Vagina (tissue), 2 donors: ENCODE results near the gene ALDH16A1. TPM values are rescaled to one million over a fixed set of nuclear protein-coding genes. Genes with fewer than 3 reads are reported as not detected.

Source experiments
- DNase-seq, 2 donors: peaks; one replicate each; pipeline ENCODE4 v3.0.0-alpha.2; 2017; ENCODE audit errors: extremely low spot score in 2 of 2
- H3K27ac ChIP-seq: fragments of 200-600 bp; sonication (generic); one replicate; pipeline ENCODE4 v1.5.1; 2019
- H3K27me3 ChIP-seq: fragments of 200-600 bp; sonication (generic); one replicate; pipeline ENCODE4 v1.5.1; 2019
- H3K36me3 ChIP-seq, 2 donors: fragments of 200-600 bp; sonication (generic); one replicate each; pipeline ENCODE4 v1.5.1; 2017 to 2019
- H3K4me1 ChIP-seq: fragments of 200-600 bp; sonication (generic); one replicate; pipeline ENCODE4 v1.5.1; 2019
- H3K4me3 ChIP-seq, 2 donors: fragments of 200-600 bp; sonication (generic); 1 replicate in 1 of 2; 2 replicates in 1 of 2; pipeline ENCODE4 v1.5.1; 2016 to 2019
- H3K9me3 ChIP-seq: fragments of 200-600 bp; sonication (generic); one replicate; pipeline ENCODE4 v1.5.1; 2019
- CTCF ChIP-seq, 3 experiments: fragments of 450-650 bp in 2 of 3; fragments of 200-600 bp in 1 of 3; sonication (generic) in 1 of 3; IDR thresholded peaks; one replicate each; pipeline ENCODE4 v1.5.1; 2017 to 2019; ENCODE audit warnings: antibody characterized with exemption in 3 of 3, mild to moderate bottlenecking in 2 of 3, moderate library complexity in 2 of 3
- POLR2A ChIP-seq, 2 donors: fragments of 450-650 bp; IDR thresholded peaks; one replicate each; pipeline ENCODE4 v1.6.1; 2017; ENCODE audit warnings: antibody characterized with exemption in 2 of 2, mild to moderate bottlenecking in 2 of 2, moderate library complexity in 2 of 2
- POLR2AphosphoS5 ChIP-seq, 2 donors: sonication (generic); formaldehyde crosslinking; IDR thresholded peaks; one replicate each; pipeline ENCODE4 v1.9.0; 2017; ENCODE audit warnings: antibody characterized with exemption in 2 of 2, mild to moderate bottlenecking in 2 of 2, low read depth in 1 of 2; ENCODE audit not compliant: insufficient read depth in 1 of 2
- intact Hi-C: fragments of 100-400 bp; cut with DNase I; formaldehyde crosslinking; loops from one replicate; pipeline ENCODE4 v1.15.1; 2023
- total RNA-seq: library from RNA; depleted of rRNA; stranded (reverse); fragments of >200 nt; gene quantifications from one replicate; pipeline ENCODE4 v1.2.3, GENCODE V29; 2016

ALDH16A1 gene
- total RNA-seq, 1 donor from 2014 or later: 29.5 TPM

GRCh38 chr19:49490287-49491029, 37.4 kb downstream of the ALDH16A1 start:
- intact Hi-C loops: loop anchor here (10.0 kb wide), 1 partner anchor 174 kb away; the partner anchor contains the start of genes BCL2L12 and IRF3
- peaks cover 0 to 35% of the 10 kb centered on the region in 2 donors for H3K36me3 ChIP-seq
- no peak overlapping the region for H3K27ac ChIP-seq

GRCh38 chr19:49491030-49491803, 38.2 kb downstream of the ALDH16A1 start:
- Histone ChIP-seq H3K27ac (no peak overlapping the region), H3K36me3 (peaks cover 0 to 35% of the 10 kb centered on the region in 2 donors), H3K4me1 (peaks cover 38% of the 10 kb centered on the region), H3K27me3 (no peaks in the 10 kb centered on the region), H3K4me3 (no peak overlapping the region), H3K9me3 (no peaks in the 10 kb centered on the region)
- no peak for DNase-seq
- intact Hi-C loops: loop anchor here (10.0 kb wide), 1 partner anchor 174 kb away; the partner anchor contains the start of genes BCL2L12 and IRF3
- TF ChIP-seq POLR2AphosphoS5 (IDR thresholded peaks at IDR 0.05; ENCODE audit: insufficient read depth in 1 of 2, low read depth in 1 of 2): peak in 1 of 2 donors; percentile 20
- TF ChIP-seq CTCF (IDR thresholded peaks at IDR 0.05): no peak

More at GRCh38 chr19:49490287-49491029, 37.4 kb downstream of the ALDH16A1 start:
- TF ChIP-seq CTCF (IDR thresholded peaks at IDR 0.05): no peak
- no peak for TF ChIP-seq POLR2A (IDR thresholded peaks at IDR 0.05)
- peak in 1 of 2 donors; percentile 36 for TF ChIP-seq POLR2AphosphoS5 (IDR thresholded peaks at IDR 0.05; ENCODE audit: insufficient read depth in 1 of 2, low read depth in 1 of 2)
- no peaks in the 10 kb centered on the region for H3K27me3 ChIP-seq
- no peak for DNase-seq
- H3K9me3 ChIP-seq: no peaks in the 10 kb centered on the region
- no peak overlapping the region for H3K4me3 ChIP-seq
- peaks cover 36% of the 10 kb centered on the region for H3K4me1 ChIP-seq

GRCh38 chr19:49491804-49492572, 39.0 kb downstream of the ALDH16A1 start:
- H3K36me3 ChIP-seq: peaks cover 0 to 36% of the 10 kb centered on the region in 2 donors
- H3K4me3 ChIP-seq: no peak overlapping the region
- H3K27ac ChIP-seq: no peak overlapping the region
- TF ChIP-seq CTCF (IDR thresholded peaks at IDR 0.05) (no peak), POLR2A (IDR thresholded peaks at IDR 0.05) (no peak), POLR2AphosphoS5 (IDR thresholded peaks at IDR 0.05; ENCODE audit: insufficient read depth in 1 of 2, low read depth in 1 of 2) (no peak)
- no peak for DNase-seq
- no peaks in the 10 kb centered on the region for H3K9me3 ChIP-seq
- H3K4me1 ChIP-seq: peaks cover 41% of the 10 kb centered on the region
- intact Hi-C loops: loop anchor here (10.0 kb wide), 1 partner anchor 173 kb away; the partner anchor contains the start of genes BCL2L12 and IRF3
- H3K27me3 ChIP-seq: no peaks in the 10 kb centered on the region

- intact Hi-C loops: loop anchor here (10.0 kb wide), 1 partner anchor 172 kb away; the partner anchor contains the start of genes BCL2L12 and IRF3
- no peak for TF ChIP-seq CTCF (IDR thresholded peaks at IDR 0.05)
- TF ChIP-seq POLR2A (IDR thresholded peaks at IDR 0.05): no peak
- TF ChIP-seq POLR2AphosphoS5 (IDR thresholded peaks at IDR 0.05; ENCODE audit: insufficient read depth in 1 of 2, low read depth in 1 of 2): no peak
- no peaks in the 10 kb centered on the region for H3K9me3 ChIP-seq
- no peaks in the 10 kb centered on the region for H3K27me3 ChIP-seq
- H3K4me1 ChIP-seq: peaks cover 49% of the 10 kb centered on the region
- H3K36me3 ChIP-seq: peaks cover 3 to 44% of the 10 kb centered on the region in 2 donors
- H3K27ac ChIP-seq: no peak overlapping the region
- DNase-seq: no peak
- H3K4me3 ChIP-seq: no peak overlapping the region
Measured at GRCh38 chr19:49492573-49493405, 39.8 kb downstream of the ALDH16A1 start.
